ENCODE results near the gene NFIX.

NFIX gene

GRCh38 chr19:12990853-12991252 lies 4.4 kb upstream of the NFIX start:
- no peak for DNase-seq (ENCODE audit: low spot score)
- no peak for TF ChIP-seq CTCF (IDR thresholded peaks at IDR 0.05; ENCODE audit: borderline replicate concordance, control extremely low read depth, extremely low read depth, insufficient read depth, missing control alignments)
- in situ Hi-C loops (cut with MboI; ENCODE audit: low sequenced_read_pairs, unreplicated experiment), result no loop called here

GRCh38 chr19:12991296-12991695 lies 4.0 kb upstream of the NFIX start:
- DNase-seq (ENCODE audit: low spot score), result no peak
- in situ Hi-C loops (cut with MboI; ENCODE audit: low sequenced_read_pairs, unreplicated experiment), result no loop called here
- no peak for TF ChIP-seq CTCF (IDR thresholded peaks at IDR 0.05; ENCODE audit: borderline replicate concordance, control extremely low read depth, extremely low read depth, insufficient read depth, missing control alignments)

- in situ Hi-C loops (cut with MboI; ENCODE audit: low sequenced_read_pairs, unreplicated experiment), result no loop called here
These were observed 2.5 kb upstream of the NFIX start for GRCh38 chr19:12992729-12993128.

GRCh38 chr19:12993562-12993961 lies 1.7 kb upstream of the NFIX start:
- no peak for DNase-seq (ENCODE audit: low spot score)
- in situ Hi-C loops (cut with MboI; ENCODE audit: low sequenced_read_pairs, unreplicated experiment), result no loop called here
- TF ChIP-seq CTCF (IDR thresholded peaks at IDR 0.05; ENCODE audit: borderline replicate concordance, control extremely low read depth, extremely low read depth, insufficient read depth, missing control alignments), result no peak

More at GRCh38 chr19:12992729-12993128, 2.5 kb upstream of the NFIX start:
- TF ChIP-seq CTCF (IDR thresholded peaks at IDR 0.05; ENCODE audit: borderline replicate concordance, control extremely low read depth, extremely low read depth, insufficient read depth, missing control alignments), result no peak
- no peak for DNase-seq (ENCODE audit: low spot score)

- DNase-seq (ENCODE audit: low spot score), result peak; percentile 79
- in situ Hi-C loops (cut with MboI; ENCODE audit: low sequenced_read_pairs, unreplicated experiment), result no loop called here
- TF ChIP-seq CTCF (IDR thresholded peaks at IDR 0.05; ENCODE audit: borderline replicate concordance, control extremely low read depth, extremely low read depth, insufficient read depth, missing control alignments), result no peak
These were observed 526 bp downstream of the NFIX start for GRCh38 chr19:12995596-12996405.

GRCh38 chr19:12996406-12997094 lies 1.3 kb downstream of the NFIX start:
- in situ Hi-C loops (cut with MboI; ENCODE audit: low sequenced_read_pairs, unreplicated experiment), result no loop called here
- no peak for TF ChIP-seq CTCF (IDR thresholded peaks at IDR 0.05; ENCODE audit: borderline replicate concordance, control extremely low read depth, extremely low read depth, insufficient read depth, missing control alignments)
- no peak for DNase-seq (ENCODE audit: low spot score)
